ENCODE data around the gene MTF1.

Gene MTF1

DNA sequence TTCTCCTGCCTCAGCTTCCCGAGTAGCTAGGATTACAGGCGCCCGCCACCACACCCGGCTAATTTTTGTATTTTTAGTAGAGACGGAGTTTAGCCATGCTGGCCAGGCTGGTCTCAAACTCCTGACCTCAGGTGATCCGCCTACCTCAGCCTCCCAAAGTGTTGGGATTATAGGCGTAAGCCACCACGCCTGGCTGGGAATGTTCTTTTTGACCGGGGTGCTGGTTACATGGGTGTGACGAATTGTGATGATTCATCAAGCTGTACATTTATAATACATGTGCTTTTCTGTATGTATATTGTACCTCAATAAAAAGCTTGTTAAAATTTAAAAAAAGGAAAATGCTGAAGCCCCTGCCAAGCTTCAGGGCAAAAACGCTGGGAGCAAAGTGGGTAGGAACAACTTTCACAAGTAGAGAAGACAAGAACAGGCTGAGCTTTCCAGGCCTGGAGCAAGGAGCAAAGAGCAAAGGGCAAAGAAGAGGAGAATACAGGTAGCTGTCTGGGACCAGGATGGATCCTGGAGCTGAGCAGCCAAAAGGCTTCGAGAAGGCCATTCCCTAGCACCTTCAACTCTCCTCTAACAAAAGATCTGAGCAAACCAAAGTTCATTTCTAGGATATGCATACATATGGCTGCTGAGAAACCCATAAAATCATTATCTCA, 30.9 kb downstream of the MTF1 start:
- DNase-seq (ENCODE audit: low spot score), result no peak

DNA sequence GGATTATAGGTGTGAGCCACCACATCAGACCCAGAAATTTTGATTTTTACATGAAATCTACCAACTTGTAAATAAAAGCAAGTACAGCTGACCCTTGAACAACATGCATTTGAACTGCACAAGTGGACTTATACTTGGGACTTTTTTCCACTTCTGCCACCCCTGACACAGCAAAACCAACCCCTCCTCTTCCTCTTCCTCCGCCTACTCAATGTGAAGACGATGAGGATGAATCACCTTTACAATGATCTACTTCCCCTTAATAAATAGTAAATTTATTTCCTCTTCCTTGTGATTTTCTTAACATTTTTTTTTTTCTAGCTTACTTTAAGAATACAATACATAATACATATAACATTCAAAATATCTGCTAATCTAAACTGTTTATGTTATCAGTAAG, 33.9 kb downstream of the MTF1 start:
- DNase-seq (ENCODE audit: low spot score), result no peak

DNA sequence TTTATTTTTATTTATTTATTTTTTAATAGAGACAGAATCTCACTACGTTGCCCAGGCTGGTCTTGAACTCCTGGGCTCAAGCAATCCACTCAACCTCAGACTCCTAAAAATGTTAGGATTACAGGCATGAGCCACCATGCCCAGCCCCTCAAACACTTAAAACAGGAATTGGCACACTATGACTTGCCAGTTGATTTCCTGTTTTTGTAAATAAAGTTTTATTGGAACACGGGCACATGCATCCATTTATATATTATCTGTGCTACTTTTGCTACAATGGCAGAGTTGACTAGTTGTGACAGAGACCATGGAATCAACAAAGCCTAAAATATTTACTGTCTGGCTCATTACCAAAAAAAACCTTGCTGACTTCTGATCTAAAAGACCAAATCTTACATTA, 35.4 kb downstream of the MTF1 start:
- DNase-seq (ENCODE audit: low spot score), result no peak

DNA sequence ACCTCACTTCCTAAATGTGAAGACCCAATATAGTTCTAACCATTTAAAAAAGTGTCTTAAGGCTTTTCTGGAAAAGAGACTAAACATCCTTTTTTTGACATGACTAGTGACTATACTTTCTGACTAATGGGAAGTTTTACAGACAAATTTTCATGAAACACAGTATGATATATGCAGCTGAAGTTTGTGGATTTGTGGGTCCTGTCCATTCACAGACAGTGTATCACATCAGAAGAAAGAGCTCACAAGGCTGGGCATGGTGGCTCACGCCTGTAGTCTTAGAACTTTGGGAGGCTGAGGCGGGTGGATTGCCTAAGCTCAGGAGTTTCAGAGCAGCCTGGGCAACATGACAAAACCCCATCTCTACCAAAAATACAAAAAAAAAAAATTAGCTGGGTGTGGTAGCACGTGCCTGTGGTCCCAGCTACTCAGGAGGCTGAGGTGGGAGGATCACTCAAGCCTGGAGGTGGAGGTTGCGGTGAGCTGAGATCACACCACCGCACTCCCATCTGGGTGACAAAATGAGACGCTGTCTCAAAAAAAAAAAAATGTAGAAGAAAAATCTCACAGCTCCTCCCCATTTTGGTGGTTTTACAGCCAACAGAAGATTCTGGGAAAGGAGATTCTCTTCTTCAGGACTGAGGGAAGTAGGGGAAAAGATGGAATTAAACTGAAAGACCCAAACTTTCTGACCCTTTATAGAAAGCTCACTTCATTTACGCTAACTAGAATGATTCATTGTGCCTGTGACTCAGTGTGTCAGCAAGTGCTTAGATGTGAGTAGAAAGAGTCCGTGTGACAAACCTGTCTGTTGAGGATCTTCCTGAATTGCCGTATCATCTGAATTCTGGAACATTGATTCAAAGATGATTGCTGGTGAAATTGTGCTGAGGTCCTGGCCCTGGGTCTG, 36.2 kb downstream of the MTF1 start:
- no peak for DNase-seq (ENCODE audit: low spot score)

DNA sequence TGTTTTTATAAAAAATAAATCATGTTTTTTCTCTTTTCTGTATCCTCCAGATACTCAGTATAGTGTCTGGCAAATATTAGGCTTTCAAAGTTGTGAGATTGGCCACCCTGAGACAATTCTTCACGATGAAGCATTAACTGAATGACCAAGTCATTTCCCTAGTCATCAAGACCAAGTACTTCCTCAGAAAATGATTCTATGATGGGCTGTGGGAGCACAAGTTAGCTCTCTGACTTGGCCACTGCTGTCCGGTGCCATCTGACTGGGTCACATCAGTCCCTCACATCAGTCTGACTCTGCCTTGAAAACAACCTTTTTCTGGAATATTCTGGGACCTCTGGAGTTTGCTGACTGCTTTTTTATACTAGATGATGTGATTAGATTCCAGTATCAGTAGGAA, 37.9 kb downstream of the MTF1 start:
- no peak for DNase-seq (ENCODE audit: low spot score)

DNA sequence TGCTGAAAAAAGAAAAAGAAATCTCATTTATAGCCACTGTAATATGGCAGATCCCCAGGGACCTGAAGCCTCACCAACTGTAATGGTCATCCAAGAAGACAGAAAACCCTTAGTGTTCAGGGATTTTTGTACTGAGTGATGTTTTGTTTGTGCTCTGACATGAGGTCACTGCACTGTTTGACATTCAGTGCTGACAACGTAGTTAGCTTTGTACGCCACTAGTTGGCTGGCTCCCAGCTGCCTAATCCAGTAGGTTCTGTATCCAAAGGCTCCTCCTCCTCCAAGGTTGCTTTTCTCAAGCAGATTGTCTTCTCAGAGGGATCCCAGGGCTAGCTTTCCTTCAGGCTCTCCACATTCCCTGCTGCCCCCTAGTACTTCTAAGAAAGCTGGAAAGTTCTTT, 41.9 kb downstream of the MTF1 start:
- DNase-seq (ENCODE audit: low spot score), result no peak

DNA sequence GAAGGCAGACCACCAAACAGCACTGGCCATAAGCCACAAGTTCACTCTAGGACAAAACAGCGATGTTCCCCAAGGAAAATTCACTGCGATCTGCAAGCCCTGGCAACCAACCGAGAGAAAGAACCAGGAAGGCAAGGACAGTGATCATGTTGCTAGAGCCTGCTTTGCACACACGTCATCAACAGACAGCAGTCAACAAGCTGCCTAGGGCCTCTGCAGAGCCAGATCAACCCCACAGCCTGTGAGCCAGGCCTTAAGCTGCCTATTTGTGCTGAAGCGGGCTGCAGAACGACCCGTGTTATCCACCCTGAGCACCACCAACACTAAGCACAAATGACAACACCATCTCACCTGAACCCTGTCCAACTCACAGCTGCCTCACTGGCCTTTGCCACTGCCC, 45.1 kb downstream of the MTF1 start:
- no peak for DNase-seq (ENCODE audit: low spot score)

DNA sequence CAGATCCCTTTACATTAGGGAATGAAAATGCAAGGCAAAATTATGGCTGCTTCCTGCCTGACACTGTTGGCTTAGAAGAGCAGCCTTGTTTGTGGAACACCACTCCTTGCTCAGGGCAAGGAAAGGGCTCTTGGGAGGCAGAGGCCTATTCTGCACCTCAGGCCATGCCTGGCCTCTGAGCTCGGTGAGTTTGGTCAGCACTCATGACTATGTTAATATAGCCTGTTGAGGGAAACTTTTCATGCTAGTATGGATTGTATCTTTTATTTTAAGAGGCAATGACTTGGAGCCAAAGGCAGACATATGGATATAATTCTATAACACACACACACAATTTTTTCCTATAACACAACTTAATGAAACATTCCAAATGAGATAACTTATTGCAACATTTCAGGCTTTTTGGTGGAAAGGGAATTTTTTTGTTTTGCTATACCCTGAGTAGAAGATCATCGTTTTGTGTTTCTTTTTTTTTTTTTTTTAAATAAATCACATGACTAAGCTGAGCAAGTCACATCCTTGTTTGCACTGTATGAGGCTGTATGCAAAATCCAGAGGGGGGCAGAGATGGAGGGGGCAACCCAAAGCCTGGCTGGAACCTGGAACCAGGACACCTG, 45.8 kb downstream of the MTF1 start:
- no peak for DNase-seq (ENCODE audit: low spot score)

DNA sequence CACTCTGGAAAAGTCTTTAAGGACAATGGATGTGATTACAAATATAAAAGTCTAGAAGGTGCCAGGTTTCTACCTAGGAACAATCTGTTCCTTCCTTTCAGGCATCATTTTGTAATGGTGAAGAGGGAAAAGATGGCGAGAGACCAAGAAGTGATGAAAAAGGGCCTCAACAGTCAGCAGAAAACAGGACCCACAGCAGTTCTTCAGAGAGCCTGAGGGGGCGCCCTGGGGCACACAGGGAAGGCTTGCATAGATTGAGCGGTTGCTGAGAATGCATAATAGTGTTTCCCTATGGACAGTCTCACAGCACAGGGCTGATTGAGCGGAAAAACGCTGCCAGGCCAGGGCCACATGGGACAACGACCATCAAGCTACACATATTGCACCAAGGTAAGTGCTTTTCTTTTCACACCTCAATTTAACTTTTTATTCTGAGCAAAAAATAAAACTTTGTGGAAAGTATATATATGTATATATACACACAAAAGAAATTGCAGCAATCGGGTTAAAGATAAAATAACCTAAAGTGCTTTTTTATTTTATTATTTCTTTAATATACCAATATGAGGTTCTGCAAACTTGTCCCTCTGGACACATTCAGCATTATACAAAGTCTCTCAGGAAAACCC, 48.3 kb downstream of the MTF1 start:
- peak; percentile 89 for DNase-seq (ENCODE audit: low spot score)

DNA sequence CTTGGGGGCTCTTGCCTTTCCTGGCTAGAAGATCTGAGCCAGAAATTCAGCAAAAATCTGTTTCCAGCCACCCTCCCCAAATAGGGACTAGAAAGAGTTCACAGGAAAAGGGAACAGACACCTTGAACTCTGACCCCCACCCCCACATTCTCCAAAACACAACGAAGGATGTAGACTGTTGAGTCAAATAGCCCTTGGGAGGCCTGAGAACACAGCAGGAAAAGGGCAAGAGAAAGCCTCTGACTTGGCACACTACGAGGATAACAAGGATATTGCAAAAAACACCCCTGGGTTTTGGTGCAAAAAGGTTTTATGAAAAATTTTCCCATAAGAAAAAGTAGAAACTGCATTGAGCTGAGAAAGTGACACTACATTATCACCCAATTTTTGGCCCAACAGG, 49.5 kb downstream of the MTF1 start:
- DNase-seq (ENCODE audit: low spot score), result no peak

DNA sequence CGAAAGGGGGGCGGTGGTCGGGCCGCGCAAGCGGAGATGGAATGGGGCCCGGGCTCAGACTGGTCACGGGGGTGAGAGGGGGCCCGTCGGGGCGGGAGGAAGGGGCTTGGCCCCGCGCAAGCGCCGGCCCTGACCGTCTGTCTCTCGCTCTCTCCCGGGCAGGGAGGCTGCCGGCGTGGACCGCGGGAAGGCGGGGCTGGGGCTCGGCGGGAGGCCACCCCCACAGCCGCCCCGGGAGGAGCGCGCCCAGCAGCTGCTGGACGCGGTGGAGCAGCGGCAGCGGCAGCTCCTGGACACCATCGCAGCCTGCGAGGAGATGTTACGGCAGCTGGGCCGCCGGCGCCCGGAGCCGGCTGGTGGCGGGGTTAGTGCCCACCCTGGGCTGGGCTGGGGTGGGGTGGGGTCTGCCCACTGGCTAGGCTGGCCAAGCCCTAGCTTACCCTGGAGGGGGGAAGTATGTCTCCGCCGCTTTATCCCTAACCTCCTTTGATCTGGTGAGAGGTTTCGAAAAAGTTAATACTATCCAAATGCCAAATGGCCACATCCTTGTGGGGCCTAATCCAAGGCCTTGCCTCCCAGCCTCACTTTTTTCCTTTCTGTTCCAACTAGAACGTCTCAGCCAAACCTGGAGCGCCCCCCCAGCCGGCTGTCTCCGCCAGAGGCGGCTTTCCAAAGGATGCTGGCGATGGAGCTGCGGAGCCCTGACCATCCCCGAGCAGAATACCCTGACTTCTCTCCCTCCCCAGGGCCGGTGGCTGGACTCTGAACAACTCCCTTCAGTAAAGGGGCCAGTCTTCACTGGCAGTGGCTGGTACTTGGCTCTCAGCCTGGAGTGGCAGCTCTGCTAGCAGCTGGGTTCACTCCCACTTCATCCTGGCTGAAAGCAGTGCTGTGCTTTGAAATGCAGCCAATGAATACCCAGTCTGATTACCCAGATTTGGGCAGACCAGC, 50.7 kb downstream of the MTF1 start:
- peak; percentile 51 for DNase-seq (ENCODE audit: low spot score)

DNA sequence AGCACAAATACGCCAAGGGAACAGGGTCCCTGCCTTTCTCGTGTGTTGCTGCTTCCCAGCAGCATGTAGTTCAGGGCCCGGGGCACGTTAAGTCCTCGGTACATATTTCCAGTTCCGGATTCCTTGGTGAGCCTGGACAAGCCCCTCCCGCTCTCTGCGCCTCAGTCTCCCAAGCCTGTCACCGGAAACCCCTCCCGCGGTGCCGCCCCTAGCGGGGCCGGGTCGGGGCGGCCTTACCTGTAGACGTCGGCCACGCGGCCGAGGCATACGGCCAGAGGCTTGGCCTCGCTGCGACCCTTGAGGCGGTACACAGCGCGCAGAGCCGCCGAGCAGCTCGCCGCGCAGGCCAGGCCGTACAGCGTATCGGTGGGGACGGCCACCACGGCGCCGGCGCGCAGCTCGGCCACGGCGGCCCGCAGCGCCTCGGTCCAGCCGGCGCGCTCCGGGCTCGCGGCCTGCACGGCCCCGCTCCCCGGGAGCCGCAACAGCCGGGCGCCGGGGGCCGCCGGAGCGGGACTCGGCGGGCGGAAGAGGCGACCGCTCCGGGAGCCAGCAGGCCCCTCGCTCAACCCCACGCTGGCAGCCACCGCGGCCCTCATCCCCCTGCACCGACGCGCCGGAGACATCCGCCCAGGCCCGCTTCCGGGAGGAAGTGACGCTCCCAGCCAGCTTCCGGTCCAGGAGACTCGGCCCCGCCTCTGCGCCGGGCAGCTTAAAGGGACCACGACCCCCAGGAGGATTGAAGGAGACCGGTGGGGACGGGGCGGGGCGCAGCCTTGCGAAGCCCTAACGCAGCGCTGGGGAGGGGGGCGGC, 51.6 kb downstream of the MTF1 start, which contains the start of the genes C1orf122 and YRDC:
TSS of gene C1orf122 (plus strand) at position 236 of the 814 bp plus-strand sequence. CDS start 615 bp downstream, outside the sequence.
TSS of gene YRDC (minus strand) at position 654 of the 814 bp plus-strand sequence. CDS start at position 626, 28 bp downstream.
- DNase-seq (ENCODE audit: low spot score), result peak; percentile 94

DNA sequence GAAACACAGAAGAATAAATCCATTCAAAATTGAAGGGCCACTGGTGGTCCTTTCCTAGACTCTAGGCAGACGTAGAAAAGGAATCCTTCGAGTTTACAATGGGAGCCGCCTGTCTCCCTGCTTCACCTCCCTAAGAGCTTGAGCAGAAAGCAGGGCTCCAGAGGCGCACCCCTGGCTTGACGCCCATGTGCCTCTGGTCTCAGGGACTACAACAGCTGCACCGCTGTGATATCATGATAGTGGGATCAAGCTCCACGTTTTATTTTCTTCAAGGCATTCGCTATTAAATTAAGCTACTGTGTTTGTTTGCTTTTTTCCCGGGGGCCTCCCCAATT, 52.2 kb downstream of the MTF1 start:
- no peak for DNase-seq (ENCODE audit: low spot score)

DNA sequence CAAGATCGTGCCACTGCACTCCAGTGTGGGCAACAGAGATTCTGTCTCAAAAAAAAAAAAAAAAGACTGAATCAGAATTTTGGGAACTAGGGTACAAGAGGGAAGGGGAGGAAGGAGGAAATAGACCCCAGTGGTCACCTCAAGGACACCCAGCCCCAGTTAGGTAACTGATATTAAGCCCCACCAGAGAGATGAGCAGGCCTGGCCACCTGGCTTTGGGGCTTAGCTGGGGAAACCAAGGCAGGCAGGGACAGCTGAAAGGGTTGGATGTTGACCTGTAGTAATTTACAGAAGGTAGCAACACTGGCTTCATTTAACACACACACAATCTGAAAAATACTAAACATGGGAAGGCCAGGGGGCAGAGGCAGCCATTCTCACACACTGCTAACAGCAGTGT, 57.0 kb downstream of the MTF1 start:
- DNase-seq (ENCODE audit: low spot score), result no peak

DNA sequence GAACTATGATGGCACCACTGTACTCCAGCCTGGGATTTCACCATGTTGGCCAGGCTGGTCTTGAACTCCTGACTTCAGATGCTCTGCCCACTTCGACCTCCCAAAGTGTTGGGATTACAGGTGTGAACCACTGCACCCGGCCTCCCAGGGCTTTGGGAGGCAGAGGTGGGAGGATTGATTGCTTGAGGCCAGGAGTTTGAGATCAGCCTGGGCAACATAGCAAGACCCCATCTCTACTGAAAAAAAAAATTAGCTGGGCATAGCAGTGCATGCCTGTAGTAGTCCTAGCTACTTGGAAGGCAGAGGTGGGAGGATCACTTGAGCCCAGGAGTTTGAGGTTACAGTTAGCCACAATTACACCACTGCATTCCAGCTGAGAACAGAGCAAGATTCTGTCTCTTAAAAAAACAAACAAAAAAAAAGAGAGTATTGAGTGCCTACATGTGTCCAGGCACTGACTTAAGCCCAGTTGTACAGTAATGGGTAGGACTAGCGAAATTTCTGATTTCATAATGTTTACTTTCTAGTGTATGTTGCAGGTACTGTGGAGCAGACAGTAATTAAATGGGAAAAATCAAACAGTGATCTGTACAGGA, 61.5 kb downstream of the MTF1 start:
- no peak for DNase-seq (ENCODE audit: low spot score)

DNA sequence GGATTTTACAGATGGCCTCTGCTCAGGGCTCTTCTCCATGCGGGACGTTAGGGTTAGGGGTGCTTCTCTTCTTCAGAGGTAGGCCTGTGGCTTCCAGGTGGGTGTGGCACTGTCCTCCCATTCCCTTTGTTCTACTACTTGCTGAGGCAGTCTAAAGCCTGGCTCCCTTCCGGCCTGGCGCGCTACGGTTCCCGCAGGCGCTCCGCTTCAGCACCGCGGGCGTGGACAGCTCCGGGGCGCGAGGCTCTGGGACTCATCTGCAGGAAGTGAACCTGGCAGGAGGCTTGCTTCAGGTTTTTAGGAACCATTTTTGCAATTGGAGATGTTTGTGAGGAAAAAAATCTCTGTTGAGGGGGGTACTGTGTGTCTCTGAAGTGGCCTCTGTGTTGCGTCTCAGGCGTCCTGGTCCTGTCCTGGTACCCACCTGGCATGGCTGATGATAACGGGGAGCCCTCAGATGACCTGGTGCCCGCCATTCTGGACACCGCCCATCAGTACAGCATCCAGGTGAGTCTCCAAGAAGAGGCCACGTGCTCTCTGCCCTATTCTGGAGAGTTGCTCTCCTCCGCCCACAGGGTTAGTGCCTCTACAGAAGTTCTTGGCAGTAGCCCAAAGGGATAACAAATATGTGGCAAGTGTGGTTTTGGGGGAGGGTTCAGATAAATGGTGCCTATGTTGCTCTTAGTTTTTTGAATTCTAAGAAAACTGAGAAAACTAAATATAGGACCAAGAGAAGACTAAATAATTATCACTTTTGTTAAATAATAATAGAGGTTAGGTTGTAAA, 63.9 kb downstream of the MTF1 start:
- no peak for DNase-seq (ENCODE audit: low spot score)

DNA sequence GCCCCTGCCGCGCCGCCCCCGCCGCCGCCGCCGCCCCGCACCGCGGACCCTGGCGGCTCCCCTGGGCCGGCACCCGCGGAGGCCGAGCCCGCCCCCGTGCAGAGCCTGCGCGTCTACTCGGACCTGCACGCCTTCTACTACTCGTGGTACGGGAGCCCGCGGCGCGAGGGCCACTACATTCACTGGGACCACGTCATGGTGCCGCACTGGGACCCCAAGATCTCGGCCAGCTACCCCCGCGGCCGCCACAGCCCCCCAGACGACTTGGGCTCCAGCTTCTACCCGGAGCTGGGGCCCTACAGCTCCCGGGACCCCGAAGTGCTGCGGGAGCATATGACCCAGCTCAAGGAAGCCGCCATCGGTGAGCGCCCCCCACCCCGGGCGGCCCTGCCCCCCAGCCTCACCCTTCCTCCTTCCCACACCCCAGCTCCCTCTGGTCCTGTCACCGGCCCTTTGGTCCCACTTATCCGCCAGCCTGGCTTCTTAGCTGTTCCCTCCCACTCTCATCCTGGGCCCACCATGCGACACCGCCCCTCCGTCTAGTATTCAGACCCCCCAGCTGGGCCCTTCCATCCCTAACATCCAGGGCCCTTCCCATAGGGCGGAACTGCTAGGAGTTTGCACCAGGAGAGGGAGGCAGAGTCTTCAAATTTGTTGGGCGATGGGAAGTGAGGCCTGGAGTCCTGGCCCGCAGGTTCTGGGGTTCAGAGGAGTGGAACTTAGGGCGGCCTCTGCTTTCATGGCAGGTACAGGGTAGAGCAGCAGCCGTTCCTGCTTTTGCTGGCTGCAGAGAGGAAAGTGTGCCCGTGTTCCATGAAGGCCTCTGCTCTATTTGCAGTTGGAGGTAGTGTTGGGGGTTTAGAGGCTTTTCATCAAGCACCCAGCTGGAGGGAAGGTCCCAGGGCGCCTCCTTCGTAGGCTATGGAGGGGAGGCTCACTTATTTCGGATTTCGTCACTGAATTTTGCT, 64.7 kb downstream of the MTF1 start:
- no peak for DNase-seq (ENCODE audit: low spot score)

DNA sequence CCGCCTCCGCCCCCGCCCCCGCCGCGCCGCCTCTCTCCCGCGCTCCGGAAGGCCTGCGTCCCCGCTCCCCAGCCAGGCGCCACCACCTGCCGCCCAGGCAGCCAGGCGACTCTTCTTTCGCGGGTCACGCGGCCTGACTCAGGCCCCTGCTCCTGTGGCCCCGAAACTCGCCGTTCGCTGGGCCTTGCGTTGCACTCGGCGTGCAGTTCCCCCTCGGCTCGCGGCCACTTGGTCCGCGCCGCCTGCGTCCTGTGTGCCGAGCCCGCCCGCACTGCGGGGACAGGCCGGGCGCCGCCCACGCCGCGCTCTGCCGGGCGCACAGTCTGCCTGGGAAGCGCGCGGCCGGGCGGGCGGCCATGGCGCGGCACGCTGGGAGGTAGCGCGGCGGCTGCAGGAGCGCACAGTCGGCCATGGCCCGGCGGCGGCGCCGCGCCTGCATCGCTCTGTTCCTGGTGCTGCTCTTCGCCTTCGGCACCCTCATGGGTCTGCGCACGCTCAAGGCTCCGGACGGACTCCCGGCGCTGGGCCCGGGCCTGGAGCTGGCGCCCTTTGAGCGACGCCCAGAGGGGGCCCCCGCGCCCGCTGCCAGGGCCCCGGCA, 65.5 kb downstream of the MTF1 start, which contains the start of gene MANEAL:
TSS of gene MANEAL (plus strand) at position 75 of the 599 bp plus-strand sequence. CDS start at position 411, 336 bp downstream.
- peak; percentile 43 for DNase-seq (ENCODE audit: low spot score)
